ENCODE results near the gene SLC5A8.
A peak's percentile ranks its signal among the peaks of the same experiment; 100 is the strongest.
"Not testable (repeated sequence)": the region's sequence is repeated elsewhere in the genome, so short reads cannot be mapped to it uniquely, and the experiment has no call there.

The SLC5A8 gene

GRCh38 chr12:101168001-101168400 is 42.0 kb downstream of the SLC5A8 start:
- Mint-ChIP-seq H3K4me1 (no peaks in the 10 kb centered on the region), H3K4me3 (no peak overlapping the region), H3K27ac (no peak overlapping the region), H3K36me3 (ENCODE audit: low read depth) (no peaks in the 10 kb centered on the region), H3K9me3 (no peaks in the 10 kb centered on the region), H3K27me3 (ENCODE audit: low read depth) (peaks cover 4% of the 10 kb centered on the region)
- TF ChIP-seq CTCF (IDR thresholded peaks at IDR 0.05; ENCODE audit: unreplicated experiment in 3 of 3) = no peak

GRCh38 chr12:101166866-101167265 is 43.2 kb downstream of the SLC5A8 start:
- H3K27ac Mint-ChIP-seq = no peak overlapping the region
- H3K4me1 Mint-ChIP-seq = no peaks in the 10 kb centered on the region
- no peak overlapping the region for H3K4me3 Mint-ChIP-seq
- no peak for TF ChIP-seq CTCF (IDR thresholded peaks at IDR 0.05; ENCODE audit: unreplicated experiment in 3 of 3)
- peaks cover 4% of the 10 kb centered on the region for H3K27me3 Mint-ChIP-seq (ENCODE audit: low read depth)
- H3K9me3 Mint-ChIP-seq = no peaks in the 10 kb centered on the region
- no peaks in the 10 kb centered on the region for H3K36me3 Mint-ChIP-seq (ENCODE audit: low read depth)

GRCh38 chr12:101165319-101165718 is 44.7 kb downstream of the SLC5A8 start:
- no peak for TF ChIP-seq CTCF (IDR thresholded peaks at IDR 0.05; ENCODE audit: unreplicated experiment in 3 of 3)
- H3K27ac Mint-ChIP-seq = no peak overlapping the region

GRCh38 chr12:101145777-101146431 is 64.1 kb downstream of the SLC5A8 start:
- not testable (repeated sequence) for H3K4me1 Mint-ChIP-seq; H3K36me3 Mint-ChIP-seq (ENCODE audit: low read depth); H3K27me3 Mint-ChIP-seq (ENCODE audit: low read depth); H3K27ac Mint-ChIP-seq; H3K9me3 Mint-ChIP-seq
- peak overlapping the region; percentile 82 to 87 (median 87) for H3K4me3 Mint-ChIP-seq

More at GRCh38 chr12:101165319-101165718, 44.7 kb downstream of the SLC5A8 start:
- Mint-ChIP-seq H3K9me3 (no peaks in the 10 kb centered on the region), H3K27me3 (ENCODE audit: low read depth) (peaks cover 4% of the 10 kb centered on the region), H3K4me1 (no peaks in the 10 kb centered on the region), H3K36me3 (ENCODE audit: low read depth) (no peaks in the 10 kb centered on the region), H3K4me3 (no peak overlapping the region)

GRCh38 chr12:101127521-101128219 is 82.4 kb downstream of the SLC5A8 start:
- no peak for TF ChIP-seq CTCF (IDR thresholded peaks at IDR 0.05; ENCODE audit: unreplicated experiment in 3 of 3)
- no peak overlapping the region for H3K27ac Mint-ChIP-seq
- H3K27me3 Mint-ChIP-seq (ENCODE audit: low read depth) = no peaks in the 10 kb centered on the region
- H3K4me1 Mint-ChIP-seq = no peaks in the 10 kb centered on the region
- H3K9me3 Mint-ChIP-seq = peaks cover 6% of the 10 kb centered on the region
- peaks cover 4% of the 10 kb centered on the region for H3K36me3 Mint-ChIP-seq (ENCODE audit: low read depth)
- H3K4me3 Mint-ChIP-seq = no peak overlapping the region

GRCh38 chr12:101117842-101118241 is 92.2 kb downstream of the SLC5A8 start:
- Mint-ChIP-seq H3K27me3 (ENCODE audit: low read depth) (no peaks in the 10 kb centered on the region), H3K4me1 (peaks cover 20% of the 10 kb centered on the region), H3K27ac (no peak overlapping the region), H3K4me3 (no peak overlapping the region), H3K9me3 (peaks cover 13% of the 10 kb centered on the region), H3K36me3 (ENCODE audit: low read depth) (no peaks in the 10 kb centered on the region)
- TF ChIP-seq CTCF (IDR thresholded peaks at IDR 0.05; ENCODE audit: unreplicated experiment in 3 of 3) = no peak

All from nephron (organoid).